ENCODE results near the gene L3MBTL3. TPM values are rescaled to one million over a fixed set of nuclear protein-coding genes. Genes with fewer than 3 reads are reported as not detected.

L3MBTL3 gene
- total RNA-seq, 1 experiment from 2014 or later, result 31.5 TPM

- H3K79me2 ChIP-seq (ENCODE audit: insufficient read depth, low read length), result peaks cover 40% of the 10 kb centered on the region
- H3K36me3 ChIP-seq (ENCODE audit: control insufficient read depth in 1 of 2, insufficient read depth in 2 of 2, low read length in 2 of 2), result peaks cover 4 to 8% of the 10 kb centered on the region in 2 experiments; a peak in 2 of 4 replicates
- RAD21 ChIA-PET (ENCODE audit: low non-redundant PET in 1 of 2, low total read pairs in 2 of 2, uncharacterized antibody in 2 of 2, unreplicated experiment in 2 of 2), result no interaction called here
Observed at GRCh38 chr6:130027948-130028347, 9.6 kb downstream of the L3MBTL3 start.

More at GRCh38 chr6:130027948-130028347, 9.6 kb downstream of the L3MBTL3 start:
- CTCF ChIA-PET, result no interaction called here
- H3K4me3 ChIP-seq (replicated peaks in 1 of 2; ENCODE audit: low read depth in 1 of 2, low read length in 2 of 2), result no peak overlapping the region
- no peak overlapping the region for H3K4me2 ChIP-seq (ENCODE audit: low read length)
- H3K27me3 ChIP-seq (ENCODE audit: insufficient read depth, low read length), result no peaks in the 10 kb centered on the region
- no peaks in the 10 kb centered on the region for H3K9me2 ChIP-seq (ENCODE audit: insufficient read depth)
- intact Hi-C loops (cut with micrococcal nuclease), result no loop called here
- no peak overlapping the region for H3K27ac ChIP-seq (ENCODE audit: low read depth, low read length)
- BruUV-seq (replicated peaks), result no TSS peak
- no peak overlapping the region for H3K9ac ChIP-seq (ENCODE audit: low read length)
- POLR2A ChIA-PET, result no interaction called here
- no peak for TF ChIP-seq ATF3 (IDR thresholded peaks at IDR 0.05)
- no peak for TF ChIP-seq CBX3 (IDR thresholded peaks at IDR 0.05; ENCODE audit: low read depth)
- no peak for TF ChIP-seq MAX (IDR thresholded peaks at IDR 0.05)
- TF ChIP-seq FOSL1 (IDR thresholded peaks at IDR 0.05; ENCODE audit: low read depth), result no peak
- no peak for TF ChIP-seq JUND (IDR thresholded peaks at IDR 0.05)
- no peak for TF ChIP-seq SIN3A (IDR thresholded peaks at IDR 0.05; ENCODE audit: low read depth)
- TF ChIP-seq POLR2AphosphoS5 (IDR thresholded peaks at IDR 0.05; ENCODE audit: low read depth, low read length), result no peak
- TF ChIP-seq SRF (IDR thresholded peaks at IDR 0.05; ENCODE audit: low read depth), result no peak
- TF ChIP-seq REST (IDR thresholded peaks at IDR 0.05; ENCODE audit: low read depth), result no peak
- no peak for TF ChIP-seq ELF1 (IDR thresholded peaks at IDR 0.05; ENCODE audit: borderline replicate concordance, low read depth)
- no peak for TF ChIP-seq EZH2phosphoT487 (IDR thresholded peaks at IDR 0.05; ENCODE audit: borderline replicate concordance)
- TF ChIP-seq ZNF274 (IDR thresholded peaks at IDR 0.05; ENCODE audit: low read depth, low read length), result no peak
- TF ChIP-seq ZBTB33 (IDR thresholded peaks at IDR 0.05; ENCODE audit: extremely low read depth, insufficient replicate concordance, low read length), result no peak
- TF ChIP-seq CEBPB (IDR thresholded peaks at IDR 0.05; ENCODE audit: low read depth), result no peak
- TF ChIP-seq ZFX (IDR thresholded peaks at IDR 0.05), result no peak
- no peak for TF ChIP-seq EZH2 (IDR thresholded peaks at IDR 0.05)
- TF ChIP-seq EGR1 (IDR thresholded peaks at IDR 0.05; ENCODE audit: low read depth), result no peak
- no peak for TF ChIP-seq YY1 (IDR thresholded peaks at IDR 0.05; ENCODE audit: extremely low read depth, insufficient replicate concordance, low read depth, low read length)
- no peaks in the 10 kb centered on the region for H3K9me3 ChIP-seq (ENCODE audit: control insufficient read depth in 1 of 2, insufficient read depth in 1 of 2, low read depth in 1 of 2, low read length in 2 of 2)
- H2AFZ ChIP-seq (ENCODE audit: low read depth, low read length, poor library complexity, severe bottlenecking), result no peak overlapping the region
- no peaks in the 10 kb centered on the region for H3K4me1 ChIP-seq (ENCODE audit: control insufficient read depth in 1 of 2, insufficient read depth in 2 of 2, low read length in 2 of 2)
- DNase-seq (ENCODE audit: low read depth, low spot score) (no peak), ATAC-seq (no peak)
- H4K20me1 ChIP-seq (ENCODE audit: insufficient read depth), result no peaks in the 10 kb centered on the region

Measured in HCT116 (cell line).